SK-N-MC (cell line): ENCODE measurements around the gene BAIAP2L1.

ENCODE experiments used
- DNase-seq: peaks from one replicate; pipeline ENCODE4 v3.0.0-alpha.2; 2011; ENCODE audit warnings: low read depth, low spot score
- H3K27ac ChIP-seq: fragments of 200-600 bp; sonication (generic); 2 replicates; pipeline ENCODE4 v1.5.1; 2016; ENCODE audit warnings: mixed run types
- H3K36me3 ChIP-seq: fragments of 200-600 bp; sonication (generic); 2 replicates; pipeline ENCODE4 v1.6.1; 2017; ENCODE audit warnings: antibody characterized with exemption, low read length, mixed read lengths; ENCODE audit not compliant: insufficient read depth
- H3K4me3 ChIP-seq: fragments of 200-600 bp; sonication (generic); 2 replicates; pipeline ENCODE4 v1.5.1; 2016
- H3K9ac ChIP-seq: fragments of 200-600 bp; sonication (generic); 2 replicates; pipeline ENCODE4 v1.8.0; 2017; ENCODE audit warnings: mixed run types, mixed read lengths; ENCODE audit not compliant: insufficient read length
- H3K9me3 ChIP-seq: fragments of 200-600 bp; sonication (generic); 2 replicates; pipeline ENCODE4 v1.6.1; 2017; ENCODE audit warnings: low read depth, mild to moderate bottlenecking, antibody characterized with exemption, low read length, moderate library complexity, mixed read lengths
- EZH2 ChIP-seq: fragments of 200-600 bp; sonication (generic); IDR thresholded peaks from one replicate; pipeline ENCODE4 v1.6.1; 2017; ENCODE audit warnings: antibody characterized with exemption
- FOXP2 ChIP-seq: optimal IDR thresholded peaks from 2 replicates; pipeline ENCODE3; 2011; ENCODE audit warnings: mild to moderate bottlenecking, moderate library complexity; ENCODE audit not compliant: insufficient read depth; ENCODE audit errors: extremely low read length, control extremely low read depth
- POLR2AphosphoS5 ChIP-seq: IDR thresholded peaks from 2 replicates; pipeline ENCODE4 v1.6.1; 2012; ENCODE audit warnings: mild to moderate bottlenecking, low read depth, low read length, borderline replicate concordance

BAIAP2L1 gene

DNA sequence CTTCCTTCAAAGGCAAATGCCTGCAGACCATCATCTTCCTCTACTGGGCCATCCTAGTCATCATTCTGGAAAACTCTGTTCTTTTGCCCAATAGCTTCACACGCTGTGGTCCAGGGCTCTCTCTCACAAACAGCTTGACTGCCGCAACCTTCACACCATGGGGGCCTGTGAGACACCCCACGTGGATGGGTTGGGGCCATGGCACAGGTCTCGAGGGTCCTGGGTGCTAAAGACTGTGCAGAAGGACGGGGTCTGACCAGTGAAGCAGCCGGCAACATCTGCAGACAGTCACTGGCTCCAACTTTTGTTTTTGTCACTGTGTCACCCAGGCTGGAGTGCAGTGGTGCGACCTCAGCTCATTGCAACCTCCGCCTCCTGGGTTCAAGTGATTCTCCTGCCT, 91.3 kb downstream of the BAIAP2L1 start:
- H3K9me3 ChIP-seq, result no peaks in the 10 kb centered on the region
- H3K4me3 ChIP-seq, result no peak overlapping the region
- DNase-seq, result no peak
- no peak for TF ChIP-seq EZH2
- no peak for TF ChIP-seq FOXP2
- TF ChIP-seq POLR2AphosphoS5, result no peak
- no peak overlapping the region for H3K27ac ChIP-seq
- H3K36me3 ChIP-seq, result no peaks in the 10 kb centered on the region
- H3K9ac ChIP-seq, result no peak overlapping the region

DNA sequence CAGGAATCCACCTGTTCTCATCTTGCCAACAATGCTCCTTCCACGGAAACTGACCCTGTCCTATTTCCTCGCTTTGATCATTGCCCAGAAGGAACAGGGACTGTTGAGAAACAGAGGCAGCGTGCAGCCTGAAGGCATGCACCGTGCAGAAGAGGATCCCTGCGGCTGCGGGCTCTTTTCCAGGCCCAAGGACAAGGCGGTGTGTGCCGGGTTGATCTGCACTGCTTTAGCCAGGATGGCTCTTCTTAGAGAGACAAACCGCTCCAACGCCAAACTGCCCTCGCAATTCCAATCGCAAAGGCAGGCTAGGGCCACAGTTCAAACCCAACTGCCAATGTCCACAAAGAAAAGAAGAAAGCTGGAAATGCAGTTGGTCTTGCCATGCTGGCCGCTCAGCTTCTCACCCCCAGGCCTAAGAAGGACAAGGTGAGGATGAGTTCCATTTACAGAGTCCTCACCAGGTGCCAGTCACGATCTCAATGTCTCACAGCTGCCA, 92.9 kb downstream of the BAIAP2L1 start:
- Histone ChIP-seq H3K9ac (no peak overlapping the region), H3K36me3 (no peaks in the 10 kb centered on the region), H3K9me3 (no peaks in the 10 kb centered on the region), H3K4me3 (no peak overlapping the region), H3K27ac (no peak overlapping the region)
- TF ChIP-seq FOXP2 (no peak), EZH2 (no peak), POLR2AphosphoS5 (no peak)
- DNase-seq, result no peak

- H3K36me3 ChIP-seq, result no peaks in the 10 kb centered on the region
- DNase-seq, result no peak
- H3K9ac ChIP-seq, result no peak overlapping the region
- H3K4me3 ChIP-seq, result no peak overlapping the region
- TF ChIP-seq EZH2 (no peak), FOXP2 (no peak), POLR2AphosphoS5 (no peak)
- no peaks in the 10 kb centered on the region for H3K9me3 ChIP-seq
- no peak overlapping the region for H3K27ac ChIP-seq
Measured at GRCh38 chr7:98305951-98306535, 94.8 kb downstream of the BAIAP2L1 start.

- DNase-seq, result no peak
- Histone ChIP-seq H3K27ac (no peak overlapping the region), H3K36me3 (no peaks in the 10 kb centered on the region), H3K4me3 (no peak overlapping the region), H3K9ac (no peak overlapping the region), H3K9me3 (no peaks in the 10 kb centered on the region)
- no peak for TF ChIP-seq FOXP2
- TF ChIP-seq POLR2AphosphoS5, result no peak
- TF ChIP-seq EZH2, result no peak
Measured at GRCh38 chr7:98303906-98304305, 97.0 kb downstream of the BAIAP2L1 start.

GRCh38 chr7:98303176-98303865, 97.6 kb downstream of the BAIAP2L1 start:
- H3K27ac ChIP-seq, result no peak overlapping the region
- no peak overlapping the region for H3K9ac ChIP-seq
- H3K9me3 ChIP-seq, result no peaks in the 10 kb centered on the region
- H3K4me3 ChIP-seq, result no peak overlapping the region
- no peak for TF ChIP-seq EZH2
- TF ChIP-seq POLR2AphosphoS5, result no peak
- TF ChIP-seq FOXP2, result no peak
- H3K36me3 ChIP-seq, result no peaks in the 10 kb centered on the region
- no peak for DNase-seq

GRCh38 chr7:98301693-98302470, 99.0 kb downstream of the BAIAP2L1 start:
- no peak for DNase-seq
- H3K4me3 ChIP-seq, result no peak overlapping the region
- no peaks in the 10 kb centered on the region for H3K9me3 ChIP-seq
- no peak overlapping the region for H3K9ac ChIP-seq
- no peak for TF ChIP-seq FOXP2
- TF ChIP-seq POLR2AphosphoS5, result no peak
- no peak for TF ChIP-seq EZH2
- H3K36me3 ChIP-seq, result no peaks in the 10 kb centered on the region
- no peak overlapping the region for H3K27ac ChIP-seq

DNA sequence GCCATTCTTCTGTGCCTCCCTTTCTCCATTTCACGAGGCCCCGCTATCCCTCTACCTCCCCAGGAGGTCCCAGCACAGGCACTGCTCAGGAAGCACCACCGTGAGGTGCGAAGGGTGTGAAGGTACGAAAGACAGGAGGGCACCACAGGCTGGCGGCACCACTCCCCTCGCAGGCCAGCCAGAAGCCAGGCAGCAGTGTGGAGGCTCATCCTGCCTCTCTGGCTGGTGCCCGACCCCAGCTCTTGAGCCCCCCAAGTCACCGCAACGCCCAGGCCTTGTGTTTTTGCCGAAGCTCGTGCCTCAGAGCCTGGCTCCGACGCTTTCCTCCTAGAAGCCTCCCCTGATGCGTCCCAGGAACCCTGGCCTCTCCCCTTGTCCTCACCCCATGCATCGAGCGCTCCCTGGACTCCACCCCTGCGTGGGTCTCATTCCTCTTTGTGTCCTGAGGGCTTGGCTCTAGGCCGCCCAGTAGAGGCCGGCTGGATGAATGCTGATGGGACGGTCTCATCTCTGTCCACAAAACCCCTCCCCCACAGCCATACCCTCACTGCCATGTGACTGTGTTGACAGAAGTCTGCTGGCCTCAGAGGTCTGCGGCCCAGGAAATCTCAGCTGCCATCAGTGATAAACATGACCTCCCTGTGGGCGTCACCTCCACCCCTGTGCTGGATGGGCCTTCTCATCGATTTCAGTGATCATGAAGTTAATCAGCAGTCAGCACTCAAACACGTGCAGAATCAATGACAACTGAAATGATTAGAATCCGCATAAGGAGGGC, 100.1 kb downstream of the BAIAP2L1 start:
- H3K4me3 ChIP-seq, result no peak overlapping the region
- H3K27ac ChIP-seq, result no peak overlapping the region
- DNase-seq, result no peak
- TF ChIP-seq EZH2 (no peak), POLR2AphosphoS5 (no peak), FOXP2 (no peak)
- H3K36me3 ChIP-seq, result no peaks in the 10 kb centered on the region
- H3K9me3 ChIP-seq, result no peaks in the 10 kb centered on the region
- no peak overlapping the region for H3K9ac ChIP-seq

- H3K9me3 ChIP-seq, result no peaks in the 10 kb centered on the region
- H3K4me3 ChIP-seq, result no peak overlapping the region
- no peak overlapping the region for H3K27ac ChIP-seq
- DNase-seq, result no peak
- H3K36me3 ChIP-seq, result no peaks in the 10 kb centered on the region
- H3K9ac ChIP-seq, result no peak overlapping the region
- TF ChIP-seq EZH2 (no peak), FOXP2 (no peak), POLR2AphosphoS5 (no peak)
Measured at GRCh38 chr7:98297626-98298286, 103.1 kb downstream of the BAIAP2L1 start.
